Measurements from ENCODE around the gene MBOAT1. TPM values are rescaled to one million over a fixed set of nuclear protein-coding genes. Genes with fewer than 3 reads are reported as not detected.
A peak's percentile ranks its signal among the peaks of the same experiment; 100 is the strongest.

MBOAT1 gene
- total RNA-seq, 4 donors from 2014 or later: 6.8 to 33.5 (median 25.9) TPM

DNA sequence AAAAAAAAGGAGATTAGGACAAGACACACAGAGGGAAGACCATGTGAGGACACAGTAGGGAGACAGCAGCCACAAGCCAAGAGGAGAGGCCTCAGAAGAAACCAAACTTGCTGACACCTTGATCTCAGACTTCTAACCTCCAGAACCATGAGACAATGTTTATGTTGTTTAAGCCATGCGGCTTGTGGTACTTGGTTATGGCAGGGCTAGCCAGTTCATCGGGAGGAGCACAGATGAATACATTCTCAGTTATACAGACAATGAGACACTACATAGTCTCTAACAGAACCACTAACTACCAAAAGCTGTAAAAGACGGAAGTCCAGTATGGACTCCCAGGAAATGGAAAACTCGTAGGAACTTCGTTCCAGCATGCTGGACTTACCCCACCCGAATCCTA lies 116.8 kb downstream of the MBOAT1 start:
- no peaks in the 10 kb centered on the region for H3K9me3 ChIP-seq
- H3K27ac ChIP-seq: no peak overlapping the region
- no peaks in the 10 kb centered on the region for H3K36me3 ChIP-seq
- DNase-seq: no peak
- intact Hi-C loops (cut with DNase I; ENCODE audit: low total_unique reads): no loop called here
- TF ChIP-seq, protein P1, sequence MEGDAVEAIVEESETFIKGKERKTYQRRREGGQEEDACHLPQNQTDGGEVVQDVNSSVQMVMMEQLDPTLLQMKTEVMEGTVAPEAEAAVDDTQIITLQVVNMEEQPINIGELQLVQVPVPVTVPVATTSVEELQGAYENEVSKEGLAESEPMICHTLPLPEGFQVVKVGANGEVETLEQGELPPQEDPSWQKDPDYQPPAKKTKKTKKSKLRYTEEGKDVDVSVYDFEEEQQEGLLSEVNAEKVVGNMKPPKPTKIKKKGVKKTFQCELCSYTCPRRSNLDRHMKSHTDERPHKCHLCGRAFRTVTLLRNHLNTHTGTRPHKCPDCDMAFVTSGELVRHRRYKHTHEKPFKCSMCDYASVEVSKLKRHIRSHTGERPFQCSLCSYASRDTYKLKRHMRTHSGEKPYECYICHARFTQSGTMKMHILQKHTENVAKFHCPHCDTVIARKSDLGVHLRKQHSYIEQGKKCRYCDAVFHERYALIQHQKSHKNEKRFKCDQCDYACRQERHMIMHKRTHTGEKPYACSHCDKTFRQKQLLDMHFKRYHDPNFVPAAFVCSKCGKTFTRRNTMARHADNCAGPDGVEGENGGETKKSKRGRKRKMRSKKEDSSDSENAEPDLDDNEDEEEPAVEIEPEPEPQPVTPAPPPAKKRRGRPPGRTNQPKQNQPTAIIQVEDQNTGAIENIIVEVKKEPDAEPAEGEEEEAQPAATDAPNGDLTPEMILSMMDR (IDR thresholded peaks at IDR 0.05): no peak
- no peak for TF ChIP-seq POLR2A (IDR thresholded peaks at IDR 0.05)
- no peak overlapping the region for H3K4me3 ChIP-seq
- H3K4me1 ChIP-seq: no peaks in the 10 kb centered on the region
- no peaks in the 10 kb centered on the region for H3K27me3 ChIP-seq

GRCh38 chr6:20092071-20092566 lies 120.2 kb downstream of the MBOAT1 start:
- Histone ChIP-seq H3K36me3 (no peaks in the 10 kb centered on the region), H3K27me3 (no peaks in the 10 kb centered on the region), H3K27ac (no peak overlapping the region), H3K4me3 (no peak overlapping the region), H3K9me3 (no peaks in the 10 kb centered on the region), H3K4me1 (no peaks in the 10 kb centered on the region)
- TF ChIP-seq, protein P1 (IDR thresholded peaks at IDR 0.05): peak; percentile 67 to 79 (median 74)
- no peak for TF ChIP-seq POLR2A (IDR thresholded peaks at IDR 0.05)
- no peak for DNase-seq
- intact Hi-C loops (cut with DNase I; ENCODE audit: low total_unique reads): no loop called here

- Histone ChIP-seq H3K36me3 (no peaks in the 10 kb centered on the region), H3K27ac (no peak overlapping the region), H3K4me1 (no peaks in the 10 kb centered on the region), H3K27me3 (no peaks in the 10 kb centered on the region), H3K4me3 (no peak overlapping the region), H3K9me3 (no peaks in the 10 kb centered on the region)
- DNase-seq: no peak
- intact Hi-C loops (cut with DNase I; ENCODE audit: low total_unique reads): no loop called here
- TF ChIP-seq, protein P1 (IDR thresholded peaks at IDR 0.05): no peak
- no peak for TF ChIP-seq POLR2A (IDR thresholded peaks at IDR 0.05)
Measured at GRCh38 chr6:20086992-20087391, 125.3 kb downstream of the MBOAT1 start.

- Histone ChIP-seq H3K4me1 (no peaks in the 10 kb centered on the region), H3K27me3 (no peaks in the 10 kb centered on the region), H3K4me3 (no peak overlapping the region), H3K27ac (no peak overlapping the region), H3K36me3 (no peaks in the 10 kb centered on the region), H3K9me3 (no peaks in the 10 kb centered on the region)
- intact Hi-C loops (cut with DNase I; ENCODE audit: low total_unique reads): no loop called here
- no peak for DNase-seq
- no peak for TF ChIP-seq POLR2A (IDR thresholded peaks at IDR 0.05)
- TF ChIP-seq, protein P1 (IDR thresholded peaks at IDR 0.05): no peak
Measured at GRCh38 chr6:20085817-20086216, 126.5 kb downstream of the MBOAT1 start.

DNA sequence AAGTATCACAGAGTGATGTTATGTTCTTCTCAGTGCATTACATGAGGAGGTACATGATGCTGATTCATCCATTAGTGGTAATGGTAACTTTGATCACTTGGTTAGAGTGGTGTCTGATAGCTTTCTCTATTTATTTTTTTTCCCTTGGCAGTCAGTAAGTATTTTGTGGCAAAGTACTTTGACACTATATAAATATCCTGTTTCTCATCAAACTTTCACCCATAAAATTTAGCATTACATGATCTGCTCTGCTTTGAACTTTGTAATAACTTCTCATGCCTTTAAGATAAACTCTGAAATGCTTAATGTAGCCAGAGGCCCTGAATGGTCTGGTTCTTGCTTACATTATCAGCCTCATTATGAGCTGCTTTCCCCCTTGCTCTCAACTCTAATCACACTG lies 127.9 kb downstream of the MBOAT1 start:
- Histone ChIP-seq H3K4me3 (no peak overlapping the region), H3K4me1 (no peaks in the 10 kb centered on the region), H3K36me3 (no peaks in the 10 kb centered on the region), H3K9me3 (no peaks in the 10 kb centered on the region), H3K27ac (no peak overlapping the region), H3K27me3 (no peaks in the 10 kb centered on the region)
- DNase-seq: no peak
- TF ChIP-seq, protein P1 (IDR thresholded peaks at IDR 0.05): no peak
- no peak for TF ChIP-seq POLR2A (IDR thresholded peaks at IDR 0.05)
- intact Hi-C loops (cut with DNase I; ENCODE audit: low total_unique reads): no loop called here

All from uterus (tissue), 4 donors.